Liver (tissue), 9 donors: Measurements from ENCODE around the gene UPF1. TPM values are rescaled to one million over a fixed set of nuclear protein-coding genes. Genes with fewer than 3 reads are reported as not detected.
A peak's percentile ranks its signal among the peaks of the same experiment; 100 is the strongest.

Experiments used
- DNase-seq: peaks from one replicate; pipeline ENCODE4 v3.0.0-alpha.2; 2017; ENCODE audit warnings: low spot score
- H3K27ac ChIP-seq, 2 donors: one replicate each; pipeline ENCODE4 v1.7.0; 2013; ENCODE audit warnings: inconsistent platforms in 2 of 2, low read length in 2 of 2, control low read depth in 1 of 2, low read depth in 1 of 2, mild to moderate bottlenecking in 1 of 2
- H3K27me3 ChIP-seq, 4 donors: one replicate each; pipeline versions ENCODE4 v1.6.1 to v1.7.0; 2013; ENCODE audit warnings: low read length in 3 of 4, inconsistent platforms in 1 of 4, mild to moderate bottlenecking in 1 of 4, moderate library complexity in 1 of 4; ENCODE audit not compliant: control insufficient read depth in 4 of 4, insufficient read depth in 4 of 4
- H3K36me3 ChIP-seq, 4 donors: one replicate each; pipeline versions ENCODE4 v1.6.1 to v1.7.0; 2013; ENCODE audit warnings: low read length in 3 of 4, mild to moderate bottlenecking in 3 of 4, low read depth in 1 of 4, moderate library complexity in 1 of 4; ENCODE audit not compliant: control insufficient read depth in 4 of 4, insufficient read depth in 3 of 4
- H3K4me1 ChIP-seq, 4 donors: one replicate each; pipeline versions ENCODE4 v1.6.1 to v1.7.0; 2013; ENCODE audit warnings: low read length in 3 of 4, mild to moderate bottlenecking in 3 of 4, moderate library complexity in 1 of 4; ENCODE audit not compliant: control insufficient read depth in 4 of 4, insufficient read depth in 4 of 4
- H3K4me3 ChIP-seq, 3 donors: one replicate each; pipeline versions ENCODE4 v1.6.1 to v1.7.0; 2013; ENCODE audit warnings: low read length in 3 of 3, control low read depth in 1 of 3, low read depth in 1 of 3, mild to moderate bottlenecking in 1 of 3
- H3K9ac ChIP-seq, 2 donors: one replicate each; pipeline ENCODE4 v1.7.0; 2013; ENCODE audit warnings: low read length in 2 of 2, mild to moderate bottlenecking in 2 of 2, moderate library complexity in 2 of 2, control low read depth in 1 of 2, low read depth in 1 of 2
- H3K9me3 ChIP-seq, 4 donors: one replicate each; pipeline versions ENCODE4 v1.6.1 to v1.7.0; 2013; ENCODE audit warnings: low read length in 3 of 4; ENCODE audit not compliant: control insufficient read depth in 4 of 4
- EGR1 ChIP-seq, 2 donors: IDR thresholded peaks; 2 replicates each; pipeline ENCODE4 v1.6.1; 2016 to 2018; ENCODE audit warnings: antibody characterized with exemption in 2 of 2, low read depth in 2 of 2
- FOXA2 ChIP-seq: IDR thresholded peaks from 2 replicates; pipeline ENCODE4 v1.6.1; 2016; ENCODE audit warnings: antibody characterized with exemption
- GABPA ChIP-seq, 2 donors: IDR thresholded peaks in 1 of 2; conservative IDR thresholded peaks in 1 of 2; 2 replicates each; pipeline ENCODE4 v1.6.1; 2016; ENCODE audit warnings: antibody characterized with exemption in 2 of 2, mild to moderate bottlenecking in 1 of 2, moderate library complexity in 1 of 2
- HNF4A ChIP-seq, 2 donors: conservative IDR thresholded peaks; 2 replicates each; pipeline ENCODE4 v1.6.1; 2016; ENCODE audit warnings: antibody characterized with exemption in 2 of 2, mild to moderate bottlenecking in 2 of 2
- JUND ChIP-seq, 2 donors: IDR thresholded peaks; 2 replicates each; pipeline ENCODE4 v1.6.1; 2016; ENCODE audit warnings: antibody characterized with exemption in 2 of 2
- NR2F2 ChIP-seq: IDR thresholded peaks from 2 replicates; pipeline ENCODE4 v1.6.1; 2016; ENCODE audit warnings: antibody characterized with exemption
- RAD21 ChIP-seq, 2 donors: IDR thresholded peaks; 2 replicates each; pipeline ENCODE4 v1.6.1; 2016; ENCODE audit warnings: antibody characterized with exemption in 2 of 2, mild to moderate bottlenecking in 2 of 2
- REST ChIP-seq: IDR thresholded peaks from 2 replicates; pipeline ENCODE4 v1.6.1; 2016; ENCODE audit warnings: antibody characterized with exemption, mild to moderate bottlenecking
- RXRA ChIP-seq, 2 donors: IDR thresholded peaks; 2 replicates each; pipeline ENCODE4 v1.6.1; 2017 to 2018; ENCODE audit warnings: antibody characterized with exemption in 2 of 2, mild to moderate bottlenecking in 1 of 2
- SP1 ChIP-seq: IDR thresholded peaks from 2 replicates; pipeline ENCODE4 v1.6.1; 2018; ENCODE audit warnings: antibody characterized with exemption, mild to moderate bottlenecking
- YY1 ChIP-seq: IDR thresholded peaks from 2 replicates; pipeline ENCODE4 v1.6.1; 2016; ENCODE audit warnings: antibody characterized with exemption, mild to moderate bottlenecking
- WGBS: extraction: QIAGEN DNeasy Blood & Tissue Kit; methylation state at CpG from one replicate; pipeline ENCODE4 v1.1.7; 2013; 5-methylcytosine and 5-hydroxymethylcytosine counted together
- polyA plus RNA-seq, 2 donors: library from polyadenylated mRNA; stranded (reverse) in 1 of 2; unstranded in 1 of 2; fragments of 200-250 nt in 1 of 2; fragments of >200 nt in 1 of 2; fragmentation: Nextera tagmentation in 1 of 2; extraction: Ambion mirVana in 1 of 2; gene quantifications; one replicate each; pipeline versions ENCODE4 v1.2.1 to v1.2.3, GENCODE V29; 2013 to 2015
- total RNA-seq, 2 donors: library from RNA; depleted of rRNA; stranded (reverse); fragments of >200 nt; gene quantifications; one replicate each; pipeline ENCODE4 v1.2.3, GENCODE V29; 2014
- TF ChIP-seq, protein P1 (sequence below): IDR thresholded peaks from 2 replicates; pipeline ENCODE4 v1.6.1; 2016; ENCODE audit warnings: antibody characterized with exemption
- TF ChIP-seq, protein P2 (sequence below): fragments of 150-350 bp; IDR thresholded peaks from 2 replicates; pipeline ENCODE4 v1.5.1; 2017; ENCODE audit warnings: improper control_type of control experiment, low read depth, low read length; ENCODE audit not compliant: missing input control
- donor health status: healthy.
- donor health status: healthy.
- donor health status: healthy.
- donor health status: healthy.
- donor health status: healthy.

Gene UPF1
- total and polyA plus RNA-seq, 4 donors = 5.7 to 51.0 (median 35.2) TPM

DNA sequence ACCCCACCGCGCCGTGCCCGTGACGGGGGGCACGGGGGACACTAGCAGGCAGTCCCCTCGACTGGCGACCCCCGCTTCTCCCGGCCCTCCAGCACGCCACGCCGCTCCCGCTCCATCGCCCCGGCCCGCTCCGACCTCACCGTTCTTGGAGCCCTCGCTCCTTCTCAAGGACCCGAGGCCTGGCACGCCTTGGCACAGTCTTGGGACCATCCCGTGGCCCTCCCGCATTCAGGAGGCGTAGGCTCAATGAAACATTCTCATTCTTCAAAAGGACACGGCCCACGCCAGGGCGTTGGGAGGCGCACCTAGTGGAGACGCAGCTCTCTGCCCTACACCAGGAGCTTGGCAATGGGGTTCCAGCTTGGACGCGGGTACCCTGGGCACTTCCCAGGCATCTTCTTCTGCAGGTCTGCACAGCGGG is 64.7 kb downstream of the UPF1 start:
- H3K36me3 ChIP-seq = peaks cover 0 to 22% (median 6%) of the 10 kb centered on the region in 4 donors
- H3K27ac ChIP-seq = no peak overlapping the region
- H3K9me3 ChIP-seq = no peaks in the 10 kb centered on the region
- no peak for DNase-seq
- H3K4me3 ChIP-seq = peak overlapping the region in 1 of 3 donors; percentile 49
- H3K9ac ChIP-seq = no peak overlapping the region
- WGBS = 31% methylated on average over 33 of the region's 33 CpGs
- H3K27me3 ChIP-seq = peaks cover 0 to 5% (median 0%) of the 10 kb centered on the region in 4 donors
- peaks cover 2 to 21% (median 10%) of the 10 kb centered on the region in 4 donors for H3K4me1 ChIP-seq
- TF ChIP-seq, protein P1, sequence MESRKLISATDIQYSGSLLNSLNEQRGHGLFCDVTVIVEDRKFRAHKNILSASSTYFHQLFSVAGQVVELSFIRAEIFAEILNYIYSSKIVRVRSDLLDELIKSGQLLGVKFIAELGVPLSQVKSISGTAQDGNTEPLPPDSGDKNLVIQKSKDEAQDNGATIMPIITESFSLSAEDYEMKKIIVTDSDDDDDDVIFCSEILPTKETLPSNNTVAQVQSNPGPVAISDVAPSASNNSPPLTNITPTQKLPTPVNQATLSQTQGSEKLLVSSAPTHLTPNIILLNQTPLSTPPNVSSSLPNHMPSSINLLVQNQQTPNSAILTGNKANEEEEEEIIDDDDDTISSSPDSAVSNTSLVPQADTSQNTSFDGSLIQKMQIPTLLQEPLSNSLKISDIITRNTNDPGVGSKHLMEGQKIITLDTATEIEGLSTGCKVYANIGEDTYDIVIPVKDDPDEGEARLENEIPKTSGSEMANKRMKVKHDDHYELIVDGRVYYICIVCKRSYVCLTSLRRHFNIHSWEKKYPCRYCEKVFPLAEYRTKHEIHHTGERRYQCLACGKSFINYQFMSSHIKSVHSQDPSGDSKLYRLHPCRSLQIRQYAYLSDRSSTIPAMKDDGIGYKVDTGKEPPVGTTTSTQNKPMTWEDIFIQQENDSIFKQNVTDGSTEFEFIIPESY = no peak
- TF ChIP-seq, protein P2, sequence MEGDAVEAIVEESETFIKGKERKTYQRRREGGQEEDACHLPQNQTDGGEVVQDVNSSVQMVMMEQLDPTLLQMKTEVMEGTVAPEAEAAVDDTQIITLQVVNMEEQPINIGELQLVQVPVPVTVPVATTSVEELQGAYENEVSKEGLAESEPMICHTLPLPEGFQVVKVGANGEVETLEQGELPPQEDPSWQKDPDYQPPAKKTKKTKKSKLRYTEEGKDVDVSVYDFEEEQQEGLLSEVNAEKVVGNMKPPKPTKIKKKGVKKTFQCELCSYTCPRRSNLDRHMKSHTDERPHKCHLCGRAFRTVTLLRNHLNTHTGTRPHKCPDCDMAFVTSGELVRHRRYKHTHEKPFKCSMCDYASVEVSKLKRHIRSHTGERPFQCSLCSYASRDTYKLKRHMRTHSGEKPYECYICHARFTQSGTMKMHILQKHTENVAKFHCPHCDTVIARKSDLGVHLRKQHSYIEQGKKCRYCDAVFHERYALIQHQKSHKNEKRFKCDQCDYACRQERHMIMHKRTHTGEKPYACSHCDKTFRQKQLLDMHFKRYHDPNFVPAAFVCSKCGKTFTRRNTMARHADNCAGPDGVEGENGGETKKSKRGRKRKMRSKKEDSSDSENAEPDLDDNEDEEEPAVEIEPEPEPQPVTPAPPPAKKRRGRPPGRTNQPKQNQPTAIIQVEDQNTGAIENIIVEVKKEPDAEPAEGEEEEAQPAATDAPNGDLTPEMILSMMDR = no peak
- no peak for TF ChIP-seq EGR1 (IDR thresholded peaks at IDR 0.05; ENCODE audit: low read depth in 2 of 2)
- no peak for TF ChIP-seq JUND (IDR thresholded peaks at IDR 0.05)
- no peak for TF ChIP-seq REST

DNA sequence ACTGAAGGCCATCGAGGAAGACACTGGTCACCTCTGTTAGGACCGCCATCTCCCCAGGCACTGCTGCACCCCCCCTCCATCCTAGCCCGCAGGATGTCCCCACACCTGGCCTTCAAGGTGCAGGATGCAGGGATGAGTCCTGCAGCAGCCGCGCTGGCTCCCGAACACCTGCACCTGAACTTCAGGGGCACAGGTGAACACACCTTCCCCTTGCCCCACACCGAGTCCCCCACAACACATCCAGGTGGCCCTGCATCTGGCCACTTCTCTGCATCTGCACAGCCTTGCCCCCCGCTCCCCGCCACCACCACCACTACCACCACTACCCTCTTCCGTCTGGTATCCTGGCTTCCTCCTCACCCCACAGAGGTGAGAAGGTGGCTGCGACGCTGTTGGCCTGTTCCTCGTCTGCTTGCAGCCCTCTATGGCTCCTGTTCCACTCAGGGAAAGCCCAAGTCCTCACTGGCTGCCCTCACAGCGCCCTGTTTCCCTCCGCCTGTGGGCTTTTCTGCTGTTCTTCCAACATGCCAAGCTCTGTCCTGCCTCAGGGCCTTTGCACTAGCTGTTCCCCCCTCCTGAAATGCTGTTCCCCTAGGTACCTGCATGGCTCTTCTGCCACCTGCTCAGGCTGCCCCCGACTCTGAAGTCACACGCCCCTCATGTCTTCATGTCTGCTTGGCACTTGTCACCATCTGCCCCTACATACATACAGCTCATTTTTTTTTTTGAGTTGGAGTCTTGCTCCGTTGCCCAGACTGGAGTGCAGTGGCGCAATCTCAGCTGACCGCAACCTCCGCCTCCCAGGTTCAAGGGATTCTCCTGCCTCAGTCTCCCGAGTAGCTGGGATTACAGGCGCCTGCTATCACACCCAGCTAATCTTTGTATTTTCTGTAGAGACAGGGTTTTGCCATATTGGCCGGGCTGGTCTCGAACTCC is 65.6 kb downstream of the UPF1 start:
- 93% methylated on average over 25 of the region's 25 CpGs for WGBS
- H3K4me1 ChIP-seq = peaks cover 2 to 21% (median 10%) of the 10 kb centered on the region in 4 donors
- no peak overlapping the region for H3K9ac ChIP-seq
- H3K27me3 ChIP-seq = peaks cover 0 to 5% (median 0%) of the 10 kb centered on the region in 4 donors
- H3K36me3 ChIP-seq = peaks cover 0 to 24% (median 7%) of the 10 kb centered on the region in 4 donors
- H3K9me3 ChIP-seq = no peaks in the 10 kb centered on the region
- no peak overlapping the region for H3K4me3 ChIP-seq
- H3K27ac ChIP-seq = no peak overlapping the region
- TF ChIP-seq YY1 = no peak
- TF ChIP-seq RXRA (IDR thresholded peaks at IDR 0.05) = no peak
- TF ChIP-seq, protein P2 = no peak
- TF ChIP-seq REST = no peak
- TF ChIP-seq EGR1 (IDR thresholded peaks at IDR 0.05; ENCODE audit: low read depth in 2 of 2) = no peak
- no peak for TF ChIP-seq HNF4A (conservative IDR thresholded peaks at IDR 0.05)
- TF ChIP-seq GABPA (IDR thresholded peaks at IDR 0.05 in 1 of 2, conservative IDR thresholded peaks at IDR 0.05 in 1 of 2) = no peak
- TF ChIP-seq NR2F2 = no peak
- TF ChIP-seq SP1 = no peak
- no peak for TF ChIP-seq FOXA2
- TF ChIP-seq RAD21 (IDR thresholded peaks at IDR 0.05) = no peak
- no peak for DNase-seq
